HG02763 (cell line): ENCODE results near the gene USP7.

Experiments used
- ATAC-seq: cut with Tn5 transposase; IDR thresholded peaks from one replicate; pipeline ENCODE4 v1.9.1; 2021; ENCODE audit warnings: mild to moderate bottlenecking, moderate library complexity; ENCODE audit not compliant: unreplicated experiment

Gene USP7

DNA sequence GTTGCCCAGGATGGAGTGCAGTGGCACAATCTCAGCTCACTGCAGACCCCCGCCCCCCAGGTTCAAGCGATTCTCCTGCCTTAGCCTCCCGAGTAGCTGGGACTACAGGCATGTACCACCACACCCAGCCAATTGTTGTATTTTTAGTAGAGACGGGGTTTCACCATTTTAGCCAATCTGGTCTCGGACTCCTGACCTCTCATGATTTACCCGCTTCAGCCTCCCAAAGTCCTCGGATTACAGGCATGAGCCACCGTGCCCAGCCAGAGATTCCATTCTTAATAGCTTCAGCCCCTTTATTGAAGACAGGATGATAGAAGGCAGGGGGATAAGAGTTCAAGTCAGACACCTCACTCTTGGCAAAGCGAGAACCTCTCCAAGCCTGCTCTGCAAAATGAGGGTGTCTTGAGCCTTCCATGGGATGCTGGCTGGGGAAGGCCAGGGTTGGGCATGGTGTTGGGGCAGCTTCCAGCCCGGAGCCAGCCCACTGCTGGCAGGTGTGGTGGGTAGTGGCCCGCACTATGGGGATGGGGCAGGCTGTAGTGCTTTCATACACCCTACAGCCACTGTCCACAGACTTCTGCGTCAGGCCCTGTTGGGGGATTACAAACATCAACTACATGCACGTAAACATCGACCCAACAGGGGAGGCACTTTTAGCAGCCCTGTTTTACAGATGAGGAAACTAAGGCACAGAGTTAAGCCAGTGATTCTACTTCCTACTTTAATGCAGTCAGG, 98.4 kb downstream of the USP7 start:
- no peak for ATAC-seq

DNA sequence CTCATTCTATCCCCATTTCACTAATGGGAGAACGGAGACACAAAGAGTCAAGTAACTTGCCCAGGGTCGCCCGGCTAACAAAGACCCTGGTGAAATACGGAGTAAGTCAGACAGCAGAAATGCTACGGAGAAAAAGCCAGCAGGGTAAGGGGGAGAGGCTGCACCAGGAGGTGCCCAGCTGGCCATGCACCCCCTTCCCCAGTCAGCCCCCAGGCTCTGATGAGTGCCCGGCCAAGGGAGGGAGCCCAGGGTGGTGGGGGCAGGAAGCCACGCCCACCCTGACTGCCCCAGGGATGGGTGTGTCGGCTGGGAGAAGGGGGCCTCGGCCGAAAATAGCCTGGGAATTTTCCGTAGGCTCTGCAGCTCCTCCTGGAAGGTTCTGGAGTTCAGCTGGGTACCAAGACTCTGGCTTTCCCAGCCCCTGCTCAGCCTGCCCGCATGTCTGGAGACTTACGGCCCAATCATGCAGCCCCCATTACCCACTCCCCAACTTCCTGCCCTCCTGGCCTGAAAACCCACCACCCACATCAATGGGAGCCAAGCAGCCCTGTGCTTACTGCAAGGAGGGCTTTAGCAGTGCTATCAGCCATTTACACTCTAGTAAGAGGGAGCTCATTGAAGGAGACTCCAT, 99.1 kb downstream of the USP7 start:
- no peak for ATAC-seq

DNA sequence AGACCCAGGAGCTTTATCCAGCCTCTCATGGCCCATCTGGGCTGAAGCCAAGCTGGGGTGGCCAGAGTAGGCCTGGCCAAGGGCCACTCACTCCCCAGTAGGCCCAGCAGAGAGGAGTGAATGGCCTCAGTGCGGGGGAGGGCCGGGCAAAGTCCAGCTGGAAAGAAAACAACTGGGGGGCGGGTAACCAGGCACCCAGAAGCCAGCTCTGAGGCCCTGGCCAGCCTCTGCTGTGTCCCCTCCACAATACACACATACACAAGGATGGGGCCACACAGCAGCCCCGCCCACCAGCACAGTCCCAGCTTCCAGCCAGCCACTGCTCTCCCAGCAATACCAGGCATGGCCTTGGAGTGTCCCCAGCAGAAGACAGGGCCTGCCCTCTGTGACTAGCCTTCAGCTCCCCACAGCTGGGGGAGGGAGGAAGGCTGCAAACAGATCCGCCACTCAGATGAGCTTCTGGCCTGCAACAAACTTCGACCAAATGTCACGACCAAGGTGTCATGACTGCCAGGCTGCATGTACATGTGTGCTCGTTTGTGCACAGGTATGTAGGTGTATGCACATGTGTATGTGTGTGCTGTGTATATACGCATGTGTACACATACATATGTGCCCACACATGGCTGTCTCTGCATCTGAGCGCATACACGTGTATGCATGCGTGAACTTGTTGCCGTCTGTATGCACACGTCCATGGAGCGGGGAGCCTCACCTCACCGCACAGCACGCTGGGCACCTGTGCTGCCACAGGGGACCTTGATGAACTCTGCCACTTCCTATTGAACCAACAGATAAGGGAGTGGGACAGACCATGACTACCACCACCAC, 99.9 kb downstream of the USP7 start:
- ATAC-seq, result no peak

DNA sequence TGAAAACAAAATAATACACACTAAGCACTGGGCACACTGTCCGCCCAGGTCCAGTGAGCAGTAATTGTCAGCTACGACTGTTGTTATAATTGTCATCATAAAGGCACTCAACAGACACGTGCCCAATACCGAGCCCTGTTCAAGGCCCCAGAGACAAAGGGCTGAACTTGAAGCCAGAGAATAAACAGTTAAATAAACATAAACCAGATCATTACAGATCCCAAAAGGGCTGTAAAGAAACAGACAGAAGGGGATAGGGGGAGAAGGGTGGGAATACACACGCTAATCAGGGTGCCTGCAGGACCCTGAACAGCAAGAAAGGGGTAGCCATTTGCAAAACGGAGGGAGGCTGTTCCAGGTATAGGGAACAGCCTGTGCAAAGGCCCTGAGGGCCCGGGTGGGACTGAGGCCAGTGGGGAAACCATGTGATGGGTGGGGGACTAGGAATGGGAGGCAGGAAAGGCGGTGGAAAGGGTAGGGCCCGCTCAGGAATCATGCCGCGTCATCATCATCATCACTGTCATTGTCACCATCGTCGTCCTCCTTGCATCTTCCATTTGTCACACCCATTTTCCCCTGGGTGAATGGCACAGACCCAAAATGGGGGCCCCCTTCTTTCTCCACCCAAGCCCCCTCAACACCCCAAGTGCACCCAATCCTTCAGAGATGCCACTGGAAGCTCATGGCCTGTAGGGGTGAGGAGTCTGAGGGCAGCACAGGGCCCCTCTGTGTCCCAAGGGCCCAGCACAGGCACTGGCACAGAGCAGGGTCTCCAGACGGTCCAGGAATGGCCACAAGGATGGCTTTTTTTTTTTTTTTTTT, 101.2 kb downstream of the USP7 start:
- ATAC-seq, result no peak

DNA sequence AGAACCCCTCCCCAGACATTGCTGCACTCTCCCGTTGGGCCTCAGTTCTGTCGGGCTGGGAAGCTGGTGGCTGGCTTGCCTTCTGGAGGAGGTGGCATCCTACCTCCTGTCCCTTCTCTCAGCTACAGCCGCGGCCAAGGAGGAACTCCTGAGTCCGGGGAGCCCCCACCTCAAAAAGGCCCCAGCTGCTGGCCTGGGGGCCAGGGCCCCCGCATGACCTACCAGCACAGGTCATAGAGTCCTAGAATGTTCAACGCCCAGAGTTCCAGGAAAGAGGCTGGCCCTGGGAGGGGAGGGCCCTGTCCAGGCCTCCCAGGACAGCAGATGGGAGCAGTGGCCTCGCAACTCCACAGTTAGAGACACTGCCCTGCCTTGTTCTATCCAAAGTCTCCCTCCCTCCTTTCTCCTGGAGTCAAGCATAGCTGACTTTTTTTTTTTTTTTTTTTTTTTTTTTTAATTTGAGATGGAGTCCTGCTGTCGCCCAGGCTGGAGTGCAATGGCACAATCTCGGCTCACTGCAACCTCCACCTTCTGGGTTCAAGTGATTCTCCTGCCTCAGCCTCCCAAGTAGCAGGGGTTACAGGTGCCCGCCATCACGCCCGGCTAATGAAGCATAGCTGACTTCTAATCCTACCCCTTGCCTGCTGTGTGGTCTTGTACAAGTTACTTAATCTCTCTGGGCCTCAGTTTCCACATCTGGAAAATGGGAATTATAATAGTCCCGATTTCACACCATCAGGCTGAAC, 102.0 kb downstream of the USP7 start:
- no peak for ATAC-seq

DNA sequence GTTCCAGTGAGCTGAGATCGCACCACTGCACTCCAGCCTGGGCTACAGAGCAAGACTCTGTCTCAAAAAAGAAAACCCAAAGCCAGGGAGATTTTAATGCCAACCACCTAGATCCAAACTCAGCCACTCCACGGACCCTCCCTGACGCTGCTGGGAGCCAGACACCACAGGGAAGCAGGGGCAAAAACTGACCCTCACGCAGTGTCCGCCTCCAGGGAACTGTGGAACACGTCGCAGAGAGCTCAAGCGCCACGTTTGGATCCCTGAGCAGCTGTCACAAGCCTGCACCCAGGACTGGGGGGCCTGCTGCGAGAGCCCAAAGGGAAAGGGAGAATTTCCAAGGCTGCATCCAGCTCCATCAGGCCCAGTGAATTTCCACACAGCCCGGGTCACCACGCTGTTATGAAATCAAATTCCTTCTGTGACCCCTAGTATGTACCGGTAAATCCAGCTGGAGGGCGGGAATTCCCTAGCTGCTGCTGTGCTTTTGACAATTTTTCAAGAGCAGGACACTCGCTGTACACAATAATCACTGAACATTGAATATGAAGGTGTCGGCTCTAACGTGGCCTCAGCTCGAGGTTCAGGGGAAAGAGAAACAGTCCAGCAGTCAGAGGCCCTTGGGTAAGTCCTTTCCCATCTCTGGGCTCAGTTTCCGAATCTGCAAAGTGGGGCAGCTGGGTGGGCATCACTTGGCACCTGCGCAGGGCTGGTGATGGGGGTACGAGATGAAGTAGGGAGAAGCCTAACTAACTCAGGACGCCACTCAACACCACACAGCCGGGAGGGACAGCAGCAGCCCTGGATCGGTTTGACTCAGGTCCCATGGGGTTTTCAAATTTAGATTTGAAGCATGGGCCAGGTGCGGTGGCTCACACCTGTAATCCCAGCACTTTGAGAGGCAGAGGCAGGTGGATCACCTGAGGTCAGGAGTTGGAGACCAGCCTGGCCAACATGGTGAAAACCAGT, 103.5 kb downstream of the USP7 start:
- no peak for ATAC-seq

DNA sequence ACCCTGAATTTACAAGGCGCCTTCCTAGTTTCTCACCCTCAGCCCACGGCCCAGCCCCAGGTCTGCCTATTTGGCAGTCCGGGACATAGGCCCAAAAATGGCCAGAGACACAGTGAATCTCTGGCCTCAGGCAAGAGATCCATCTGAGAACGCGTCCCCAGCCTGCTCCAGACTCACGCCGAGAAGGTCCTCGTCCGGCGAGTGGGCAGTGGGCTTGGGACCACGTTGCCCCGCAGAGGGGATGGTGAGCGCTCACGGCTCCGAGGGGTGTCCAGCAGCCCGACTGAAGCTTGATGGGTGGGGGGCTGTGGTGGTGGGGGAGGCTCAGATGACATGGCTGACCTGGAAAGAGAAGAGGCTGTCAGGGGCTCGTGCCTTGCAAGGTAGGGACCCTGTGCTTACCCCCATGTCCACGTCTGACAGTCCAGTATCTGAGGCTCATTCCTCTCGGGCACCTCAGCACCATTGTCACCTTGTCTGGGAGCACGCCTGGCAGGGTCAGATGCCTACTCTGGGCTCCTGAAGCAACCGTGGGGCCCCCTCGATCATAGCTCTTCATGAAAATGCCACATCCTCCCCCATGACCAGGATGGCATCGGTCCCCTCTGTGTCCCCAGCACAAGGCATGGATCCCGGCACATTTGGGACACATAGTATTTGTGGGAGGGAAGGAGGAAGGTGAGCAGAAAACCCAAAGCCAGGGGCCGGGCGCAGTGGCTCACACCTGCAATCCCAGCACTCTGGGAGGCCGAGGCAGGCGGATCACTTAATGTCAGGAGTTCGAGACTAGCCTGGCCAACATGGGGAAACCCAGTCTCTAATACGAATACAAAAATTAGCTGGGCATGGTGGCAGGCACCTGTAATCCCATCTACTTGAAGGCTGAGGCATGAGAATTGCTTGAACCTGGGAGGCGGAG, 104.5 kb downstream of the USP7 start:
- ATAC-seq, result no peak

DNA sequence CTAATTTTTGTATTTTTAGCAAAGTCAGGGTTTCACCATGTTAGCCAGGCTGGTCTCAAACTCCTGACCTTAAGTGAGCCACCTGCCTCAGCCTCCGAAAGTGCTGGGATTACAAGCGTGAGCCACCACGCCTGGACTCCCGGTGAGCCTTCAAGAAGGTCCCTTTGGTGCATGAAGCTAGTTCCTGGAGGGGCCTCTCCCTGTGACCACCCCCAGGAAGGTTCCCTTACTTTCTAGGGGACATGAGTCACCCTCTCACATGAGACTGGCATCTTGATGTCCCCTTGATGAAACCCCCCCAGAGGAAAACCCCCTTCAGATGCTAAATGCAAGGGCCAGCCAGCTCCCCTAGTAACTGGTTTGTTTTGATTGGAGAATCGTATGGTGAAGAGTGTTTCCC, 107.7 kb downstream of the USP7 start:
- ATAC-seq, result no peak

DNA sequence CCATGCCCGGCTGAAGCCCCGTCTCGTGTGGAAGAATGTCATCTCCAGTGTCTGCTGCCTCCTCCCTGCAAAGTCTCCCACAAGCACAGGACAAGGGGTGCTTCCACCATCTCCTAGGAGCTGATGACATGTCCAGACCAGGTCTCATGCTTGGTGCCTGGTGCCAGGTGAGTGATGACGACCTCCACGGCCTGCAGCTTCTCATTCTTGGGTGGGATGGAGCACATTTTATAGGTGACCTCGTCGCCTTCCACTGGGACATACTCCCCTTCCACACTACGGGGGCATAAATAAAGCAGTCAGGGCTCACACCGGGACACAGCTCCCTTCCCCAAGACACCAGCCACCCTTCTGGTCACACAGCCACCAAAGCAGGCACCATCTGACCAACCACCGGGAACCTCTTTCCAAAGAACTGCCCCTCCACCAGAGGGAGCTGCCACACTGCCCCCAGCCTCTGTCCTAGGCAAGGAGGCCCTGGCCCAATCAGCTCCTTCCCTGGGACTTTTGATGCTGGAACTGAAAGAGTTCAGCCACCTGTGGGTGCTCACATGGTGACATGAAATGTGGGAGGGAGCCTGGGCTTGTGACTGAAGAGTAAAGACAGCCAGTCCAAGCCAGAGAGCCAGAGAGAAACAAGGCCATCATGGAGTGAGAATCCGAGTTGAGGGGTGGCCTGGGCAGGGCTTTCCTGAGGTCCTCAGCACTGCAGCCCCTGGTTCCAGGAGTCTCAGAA, 108.5 kb downstream of the USP7 start:
- no peak for ATAC-seq

DNA sequence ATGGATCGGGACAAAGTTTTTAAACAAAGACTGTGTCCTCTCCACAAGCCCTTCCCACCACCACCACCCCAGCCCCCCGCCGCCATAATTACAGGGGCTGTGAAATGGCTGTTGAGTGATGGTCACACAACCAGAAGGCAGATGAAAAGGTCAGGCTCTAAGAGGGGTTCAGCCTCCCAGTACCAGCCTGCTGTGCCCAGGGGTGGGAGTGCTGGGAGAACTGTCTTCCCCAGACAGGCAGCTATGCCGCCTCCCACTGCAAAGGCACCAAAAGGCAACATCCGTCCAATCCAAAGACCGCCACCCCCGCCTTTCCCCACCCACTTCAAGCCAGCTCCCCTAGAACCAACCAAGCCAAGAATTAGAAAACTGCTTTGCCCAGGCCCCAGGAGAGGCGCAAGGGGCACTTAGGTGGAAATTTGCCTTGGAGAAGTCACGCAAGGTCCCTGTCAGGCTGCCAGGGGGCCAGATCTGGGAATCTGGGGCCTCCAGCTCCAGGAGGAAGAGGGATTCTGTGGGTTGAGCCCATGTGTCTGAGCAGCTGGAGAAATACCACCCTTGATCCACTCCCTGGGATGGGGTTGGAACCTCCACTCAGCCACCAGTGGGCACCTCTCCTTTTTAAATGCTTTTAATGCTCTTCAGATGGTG, 109.3 kb downstream of the USP7 start:
- no peak for ATAC-seq

DNA sequence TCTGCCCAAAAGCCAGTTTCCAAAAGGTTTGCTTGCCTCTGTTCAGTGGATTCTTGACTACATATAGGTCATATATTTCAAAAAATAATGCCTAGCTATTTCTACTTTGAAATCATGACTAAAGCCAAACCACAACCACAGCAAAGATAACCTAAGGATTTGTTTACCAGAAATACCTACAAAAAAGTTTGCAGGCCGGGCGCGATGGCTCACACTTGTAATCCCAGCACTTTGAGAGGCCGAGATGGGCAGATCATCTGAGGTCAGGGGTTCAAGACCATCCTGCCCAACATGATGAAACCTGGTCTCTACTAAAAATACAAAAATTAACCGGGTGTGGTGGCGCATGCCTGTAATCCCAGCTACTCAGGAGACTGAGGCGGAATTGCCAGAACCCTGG, 110.1 kb downstream of the USP7 start:
- ATAC-seq, result no peak

DNA sequence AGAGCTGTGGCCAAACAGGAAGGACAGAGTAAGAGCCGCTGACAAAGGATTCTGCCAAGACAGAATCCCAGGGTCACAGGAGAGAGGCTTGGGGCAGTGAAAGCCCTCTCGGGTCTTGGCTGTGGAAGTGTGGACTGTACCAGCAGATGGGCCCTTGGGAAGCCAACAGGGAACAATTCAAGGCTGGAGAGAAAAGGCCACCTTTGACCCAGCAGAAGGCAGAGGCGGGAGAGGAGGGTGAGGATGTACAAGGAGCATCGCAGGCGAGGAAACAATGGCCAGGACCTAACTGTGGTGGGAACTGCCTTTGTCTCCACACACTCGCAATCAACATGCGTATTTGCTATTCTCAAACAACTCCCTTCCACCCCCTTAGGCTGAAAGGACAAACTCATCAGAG, 110.6 kb downstream of the USP7 start:
- ATAC-seq, result no peak

DNA sequence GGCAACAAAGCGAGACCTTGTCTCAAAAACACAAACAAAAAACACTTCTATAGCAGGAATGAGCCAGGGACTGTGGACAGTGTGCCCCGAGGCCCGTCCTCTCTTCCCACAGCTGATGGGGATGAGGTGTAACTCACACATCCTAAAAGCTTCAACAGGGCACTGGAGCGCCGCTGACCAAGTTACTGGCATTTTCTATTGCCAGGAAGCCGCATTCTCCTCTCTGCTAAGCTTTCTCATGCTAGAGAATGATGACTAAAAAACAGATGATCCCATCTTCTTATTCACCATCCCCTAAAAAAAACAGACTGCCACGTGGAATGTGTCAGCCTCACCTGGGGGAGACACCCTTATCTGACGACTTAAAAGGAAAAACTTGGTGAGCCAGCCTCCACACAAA, 111.2 kb downstream of the USP7 start:
- ATAC-seq, result no peak

DNA sequence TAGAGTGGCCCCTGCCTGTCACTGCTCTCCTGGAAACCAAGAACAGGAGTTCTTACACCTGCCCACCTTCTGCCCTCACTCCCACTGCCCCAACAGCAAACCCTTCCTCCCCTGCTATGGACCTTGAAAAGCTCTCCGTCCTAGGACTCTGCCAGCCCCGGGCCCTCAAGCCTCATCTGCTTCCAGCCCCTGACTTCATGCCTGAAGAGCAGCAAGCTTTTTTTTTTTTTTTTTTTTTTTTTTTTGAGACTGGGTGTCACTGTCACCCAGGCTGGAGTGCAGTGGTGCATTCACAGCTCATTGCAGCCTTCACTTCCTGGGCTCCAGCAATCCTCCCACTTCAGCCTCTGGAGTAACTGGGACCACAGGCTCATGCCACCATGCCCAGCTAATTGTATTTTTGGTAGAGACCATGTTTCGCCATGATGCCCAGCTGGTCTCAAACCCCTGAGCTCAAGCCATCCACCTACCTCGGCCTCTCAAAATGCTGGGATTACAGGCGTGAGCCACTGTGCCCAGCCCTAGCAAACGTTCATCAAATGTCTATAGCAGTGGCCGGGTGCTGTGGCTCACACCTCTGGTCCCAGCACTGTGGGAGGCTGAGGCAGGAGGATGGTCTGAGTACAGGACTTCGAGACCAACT, 111.8 kb downstream of the USP7 start:
- ATAC-seq, result no peak

DNA sequence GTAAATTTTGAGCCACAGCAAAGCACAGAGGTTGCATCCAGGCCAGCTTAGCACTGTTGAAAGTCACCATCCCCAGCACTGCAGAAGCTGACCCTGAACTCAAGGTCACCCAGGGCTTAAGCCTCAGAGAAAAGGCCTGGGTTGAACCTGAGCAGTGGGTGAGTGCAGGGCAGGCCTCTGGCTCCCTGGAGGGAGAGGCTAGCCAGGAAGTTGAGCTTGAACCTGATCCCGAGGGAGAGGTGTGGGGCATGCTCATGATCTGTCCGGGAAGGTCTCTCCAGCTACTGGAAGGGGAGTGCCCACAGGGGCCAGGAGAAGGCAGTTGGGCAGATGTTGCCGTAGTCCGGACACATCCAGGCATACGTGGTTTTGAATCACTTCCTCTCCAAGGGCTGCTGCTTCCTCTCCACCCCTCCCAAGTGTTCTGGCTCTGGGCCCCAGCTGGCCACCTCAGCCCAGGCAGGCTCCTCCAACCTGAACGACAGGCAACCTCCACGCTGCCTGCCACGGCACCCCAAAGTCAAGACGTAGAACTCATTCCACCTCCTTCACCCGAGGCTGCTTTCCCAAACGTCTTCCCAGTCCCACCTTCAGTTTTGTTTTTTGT, 113.3 kb downstream of the USP7 start:
- no peak for ATAC-seq

DNA sequence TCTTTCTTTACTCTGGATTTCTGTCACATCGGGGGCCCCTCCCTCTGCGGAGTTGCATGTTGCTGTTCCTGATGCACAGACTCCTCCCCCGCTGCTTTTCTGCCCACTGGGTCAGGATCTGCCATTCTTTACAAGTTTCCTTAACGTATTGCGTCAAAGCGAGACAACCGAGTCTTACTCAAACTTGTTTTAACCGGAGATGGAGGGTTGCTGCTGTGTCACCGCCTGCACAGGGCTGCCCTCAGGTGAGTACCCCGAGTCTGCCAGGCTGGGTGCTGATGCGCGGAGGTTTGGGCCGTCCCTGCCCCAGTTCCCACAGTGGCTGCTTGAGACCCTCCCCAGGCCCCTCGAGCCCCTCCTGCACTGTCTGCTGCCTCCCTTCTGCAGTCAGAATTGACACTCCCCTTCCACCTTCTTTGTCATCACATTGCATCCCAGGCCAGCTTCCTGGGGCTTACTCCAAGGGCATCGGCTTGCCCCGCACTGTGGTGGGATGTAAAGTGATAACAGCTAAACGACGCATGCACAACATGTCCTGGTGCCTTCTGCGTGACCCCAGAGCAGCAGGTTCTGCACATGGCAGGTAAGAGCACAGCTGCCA, 114.2 kb downstream of the USP7 start:
- no peak for ATAC-seq
